Embryonic facial prominence (tissue), 1 donor: Measurements from ENCODE around the gene GMDS.

Experiments used
- DNase-seq: peaks from one replicate; pipeline ENCODE4 v3.0.0-alpha.2; 2016; ENCODE audit errors: extremely low spot score

GMDS gene

DNA sequence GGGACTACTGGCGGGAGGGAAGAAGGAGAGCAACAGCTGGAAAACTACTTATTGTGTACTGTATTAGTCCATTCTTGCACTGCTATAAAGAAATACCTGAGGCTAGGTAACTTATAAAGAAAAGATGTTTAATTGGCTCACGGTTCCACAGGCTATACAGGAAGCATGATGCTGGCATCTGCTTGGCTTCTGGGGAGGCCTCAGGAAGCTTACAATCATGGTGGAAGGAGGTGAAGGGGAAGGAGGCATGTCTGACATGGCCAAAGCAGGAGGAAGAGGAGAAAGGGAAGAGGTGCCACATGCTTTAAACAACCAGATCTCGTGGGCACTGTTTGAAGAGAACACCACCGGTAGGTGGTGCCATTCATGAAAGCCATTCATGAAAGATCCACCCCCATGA is 67.3 kb downstream of the GMDS start:
- DNase-seq, result no peak

DNA sequence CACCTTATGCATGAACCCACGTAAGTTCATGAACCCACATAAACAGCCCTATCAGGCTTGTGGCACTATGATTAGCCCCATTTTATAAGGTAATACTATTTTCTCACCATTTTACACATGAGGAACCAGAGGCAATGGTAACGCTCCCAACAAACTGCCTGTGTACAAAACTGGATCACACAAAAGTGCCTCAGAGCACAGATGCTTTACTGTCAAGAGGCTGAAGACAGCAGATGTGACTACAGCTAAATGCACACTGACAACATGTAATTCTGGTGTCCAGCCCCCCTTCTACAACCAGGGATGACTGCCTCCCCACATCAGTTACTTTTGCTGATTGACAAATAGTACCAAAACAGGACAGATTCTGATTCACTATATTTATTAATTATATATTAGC is 69.6 kb downstream of the GMDS start:
- no peak for DNase-seq

- no peak for DNase-seq
Measured at GRCh38 chr6:2173203-2173961, 72.0 kb downstream of the GMDS start.

DNA sequence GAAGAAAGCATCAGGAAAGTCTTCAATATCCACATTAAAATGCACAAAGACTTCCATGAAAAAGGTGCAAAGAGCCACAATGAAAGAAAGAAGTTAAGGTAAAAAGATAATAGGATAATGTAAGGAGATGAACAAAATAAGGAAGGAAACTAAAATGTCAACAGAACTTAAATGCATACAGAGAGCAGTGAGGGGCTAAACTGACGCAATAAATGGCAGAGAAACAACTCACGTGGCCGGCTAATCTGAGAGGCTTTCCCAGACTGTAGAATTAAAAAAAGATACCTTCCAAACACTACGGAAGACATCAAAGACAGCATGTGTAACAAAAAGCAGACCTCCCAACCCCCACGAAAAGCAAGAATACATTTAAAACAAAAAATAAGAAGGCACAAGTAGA is 73.7 kb downstream of the GMDS start:
- no peak for DNase-seq

- no peak for DNase-seq
Measured at GRCh38 chr6:2168480-2168879, 76.9 kb downstream of the GMDS start.

DNA sequence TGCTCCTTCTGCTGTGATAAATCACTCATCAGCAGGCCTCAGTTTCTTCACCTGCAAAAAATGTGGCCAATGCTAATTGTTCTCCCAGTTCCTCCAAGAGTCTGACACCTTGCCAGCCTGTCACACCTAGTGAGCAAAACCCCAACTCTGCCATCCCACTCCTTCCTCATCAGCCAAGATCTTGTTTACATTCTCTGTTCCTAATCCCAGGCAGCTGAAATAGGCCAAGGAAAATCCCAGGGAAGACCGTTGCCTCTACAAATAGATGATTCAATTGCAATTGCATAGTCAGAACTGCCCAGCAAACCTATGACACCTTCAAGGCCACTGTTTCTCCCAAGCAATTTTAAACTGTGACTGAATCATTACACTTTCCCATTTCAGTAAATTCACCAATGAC is 78.7 kb downstream of the GMDS start:
- no peak for DNase-seq

- no peak for DNase-seq
Measured at GRCh38 chr6:2165286-2165685, 80.1 kb downstream of the GMDS start.

DNA sequence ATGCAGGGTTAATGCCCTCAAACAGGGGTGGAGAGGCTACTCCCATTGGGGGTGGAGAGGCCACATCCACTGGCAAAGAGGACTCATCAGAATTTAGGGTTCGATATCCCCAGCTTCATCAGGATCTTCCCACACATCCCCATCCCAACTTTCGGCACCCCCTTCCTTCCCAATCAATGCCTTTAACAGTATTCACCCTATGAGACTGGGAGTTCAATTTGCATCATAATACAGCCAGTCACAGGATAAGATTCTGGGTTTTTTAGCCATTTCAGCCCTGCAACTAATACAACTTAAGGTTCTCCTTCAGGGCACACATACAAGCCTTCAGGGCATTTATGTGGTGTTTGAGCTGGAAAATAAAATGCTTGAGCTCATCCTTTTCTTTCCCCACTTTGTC is 80.9 kb downstream of the GMDS start:
- no peak for DNase-seq

DNA sequence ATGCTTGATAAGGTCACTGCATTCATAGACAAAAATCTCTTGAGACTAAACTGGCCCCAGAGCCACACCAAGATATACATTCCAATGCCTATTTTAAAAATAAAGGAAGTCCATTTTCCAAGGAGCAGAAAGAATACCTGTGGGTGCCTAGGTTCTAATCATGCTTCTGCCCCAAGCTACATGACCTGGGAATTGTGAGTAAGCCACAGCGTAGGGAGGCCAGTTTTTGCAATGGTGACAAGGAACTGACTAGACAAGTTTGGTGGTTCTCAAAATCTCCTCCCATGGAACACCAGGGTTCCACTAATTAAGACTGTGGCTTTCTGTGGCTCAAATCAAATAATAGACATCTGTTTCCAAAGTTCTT is 83.3 kb downstream of the GMDS start:
- DNase-seq, result no peak

DNA sequence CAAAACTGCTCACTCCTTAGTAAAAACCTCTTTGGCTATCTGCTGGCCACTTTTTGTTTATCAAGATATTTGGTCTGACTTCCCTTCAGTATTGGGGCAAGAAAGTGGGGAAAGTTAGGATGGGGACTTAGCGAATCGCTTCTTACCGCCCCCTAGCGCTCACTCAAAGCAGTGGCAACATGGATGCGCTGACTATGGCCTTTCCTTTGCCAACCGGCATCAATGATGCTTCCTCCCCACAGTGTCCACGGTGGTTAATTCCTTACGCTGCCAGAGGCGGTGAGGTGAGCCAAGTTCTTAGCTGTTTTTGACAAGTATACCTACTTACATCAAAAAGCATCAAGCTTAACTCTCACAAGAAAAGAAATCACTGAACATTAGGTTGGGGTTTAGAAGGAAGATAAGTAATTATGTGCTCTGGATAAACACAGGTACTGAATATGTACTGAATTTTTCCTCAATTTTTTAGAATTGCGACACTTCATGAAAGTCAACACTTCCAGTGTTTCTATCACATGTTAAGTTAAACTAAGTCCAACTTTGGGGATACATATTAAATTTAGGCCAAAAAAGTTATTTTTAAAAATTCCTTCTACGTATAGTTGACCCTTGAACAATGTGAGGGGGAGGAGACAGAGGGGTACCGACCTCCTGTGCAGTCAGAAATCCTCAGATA is 86.7 kb downstream of the GMDS start:
- DNase-seq, result no peak

- no peak for DNase-seq
Measured at GRCh38 chr6:2157441-2158127, 87.8 kb downstream of the GMDS start.

DNA sequence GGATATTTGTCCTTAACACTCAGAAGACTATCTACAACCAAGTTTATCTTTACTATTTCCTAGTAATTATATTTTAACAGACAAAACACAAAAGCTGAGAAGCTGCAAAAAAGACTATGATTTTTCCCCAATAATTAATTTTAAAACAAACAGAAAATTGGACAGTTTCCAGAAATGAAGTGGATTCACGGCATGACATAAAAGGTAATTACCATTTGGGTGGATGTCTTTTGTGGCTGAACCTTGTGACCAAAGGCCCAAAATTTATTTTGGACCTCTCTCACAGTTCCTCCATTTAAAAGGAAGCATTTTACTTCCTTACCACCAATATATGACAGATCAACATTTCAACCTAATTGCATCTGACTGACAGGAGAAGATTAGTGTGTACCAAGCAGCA is 90.2 kb downstream of the GMDS start:
- DNase-seq, result no peak

- DNase-seq, result no peak
Measured at GRCh38 chr6:2149361-2150006, 95.9 kb downstream of the GMDS start.

DNA sequence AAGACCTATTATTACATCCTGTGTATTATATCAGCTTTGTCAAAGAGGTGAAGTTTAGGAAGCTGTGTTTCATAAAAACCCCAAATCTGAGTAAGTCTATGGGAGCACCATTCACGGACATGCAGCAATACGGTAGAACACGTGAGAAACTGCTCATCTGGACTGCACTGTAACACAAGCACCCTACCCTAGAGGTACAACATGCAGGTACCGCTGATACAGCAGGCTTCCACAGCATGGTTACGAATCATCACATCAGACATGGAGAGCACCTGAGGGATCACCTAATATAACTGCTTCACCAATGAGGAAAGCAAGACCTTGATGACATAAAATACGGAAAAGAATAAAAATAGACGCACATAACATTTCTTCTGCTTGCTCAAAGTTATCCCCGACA is 96.7 kb downstream of the GMDS start:
- DNase-seq, result no peak

DNA sequence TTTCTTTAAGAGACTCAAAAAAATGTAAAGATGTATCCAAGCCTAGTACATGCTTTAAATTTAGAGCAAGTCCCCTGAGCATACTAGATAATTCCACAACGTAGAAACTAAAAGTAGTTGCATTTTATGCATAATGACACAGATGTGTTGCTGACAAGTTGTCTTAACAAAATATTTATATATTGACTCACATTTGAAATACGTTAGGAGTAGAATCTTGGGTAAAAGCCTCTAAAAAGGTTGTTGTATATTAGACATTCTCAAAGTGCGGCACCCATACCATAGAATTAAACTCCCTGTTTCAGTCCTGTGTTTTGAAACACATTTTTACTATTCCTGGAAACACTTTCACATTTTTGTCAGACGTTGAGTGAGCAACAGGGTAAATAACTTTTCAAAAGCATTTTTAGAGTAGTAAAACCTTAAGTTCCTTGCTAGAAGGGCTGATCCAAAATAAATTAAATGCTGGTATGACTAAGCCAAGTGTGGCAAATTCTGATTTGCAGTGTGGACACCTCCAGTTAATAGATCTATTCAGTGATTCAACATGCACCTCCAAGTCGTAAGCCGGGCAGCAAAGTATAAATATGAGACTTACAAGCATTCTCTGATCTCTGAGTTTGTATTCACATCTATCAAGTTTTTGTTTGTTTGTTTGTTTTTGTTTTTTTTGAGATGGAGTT is 97.5 kb downstream of the GMDS start:
- DNase-seq, result no peak

GRCh38 chr6:2147261-2147660 is 98.1 kb downstream of the GMDS start:
- peak; percentile 31 for DNase-seq

DNA sequence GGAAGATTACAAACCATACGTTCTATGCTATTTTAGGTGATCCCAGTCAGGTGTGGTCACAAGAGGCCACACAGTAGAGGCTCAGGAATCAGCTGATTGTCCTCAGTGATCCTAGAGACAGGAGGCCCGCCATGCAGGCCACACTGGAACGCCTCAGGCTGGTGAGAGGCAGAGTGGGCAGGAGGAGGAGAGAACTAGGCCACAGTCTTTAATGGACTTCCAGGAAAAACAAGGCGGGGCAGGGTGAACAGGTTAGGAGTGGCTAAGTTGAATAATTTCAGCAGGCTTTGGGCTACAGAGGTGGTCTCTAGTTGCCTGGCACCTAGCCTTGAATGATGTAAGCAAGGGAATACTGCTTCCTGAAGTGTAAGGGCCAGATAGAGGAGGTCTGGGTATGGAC is 101.2 kb downstream of the GMDS start:
- no peak for DNase-seq

- DNase-seq, result no peak
Measured at GRCh38 chr6:2141644-2142290, 103.6 kb downstream of the GMDS start.

GRCh38 chr6:2140438-2141128 is 104.8 kb downstream of the GMDS start:
- no peak for DNase-seq

- no peak for DNase-seq
Measured at GRCh38 chr6:2135401-2135800, 110.0 kb downstream of the GMDS start.

DNA sequence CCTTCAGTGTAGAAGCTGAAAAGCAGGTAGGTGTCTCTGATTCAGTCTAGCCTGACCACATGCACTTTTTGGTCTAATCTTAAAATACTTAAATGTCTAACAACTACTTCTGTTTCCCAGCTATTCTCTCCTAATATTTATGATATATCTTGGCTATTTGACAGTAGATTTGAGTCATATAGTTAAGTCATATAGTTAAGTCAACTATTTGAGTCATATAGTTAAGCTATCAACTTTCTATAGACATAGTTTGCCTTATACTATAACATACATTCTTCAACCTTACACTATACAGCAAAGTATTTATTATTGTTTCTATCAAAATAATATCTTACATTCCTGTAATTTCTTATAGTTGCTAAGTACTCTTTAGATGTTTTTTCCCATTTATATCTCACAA is 110.9 kb downstream of the GMDS start:
- DNase-seq, result no peak
